Fibroblast of skin of left biceps (primary cell): ENCODE measurements around the gene BMP8B.

Experiments used
- DNase-seq, 2 experiments: peaks; one replicate each; pipeline ENCODE4 v3.0.0-alpha.2; 2013; ENCODE audit warnings: low read depth in 2 of 2

Gene BMP8B

GRCh38 chr1:39726600-39726999, 62.1 kb downstream of the BMP8B start:
- no peak for DNase-seq

- DNase-seq = no peak
These were observed 66.2 kb downstream of the BMP8B start for GRCh38 chr1:39722495-39722894.

GRCh38 chr1:39721664-39722063, 67.0 kb downstream of the BMP8B start:
- DNase-seq = no peak

- DNase-seq = peak; percentile 24 to 29
These were observed 68.3 kb downstream of the BMP8B start for GRCh38 chr1:39720094-39720999.

- DNase-seq = no peak
These were observed 70.9 kb downstream of the BMP8B start for GRCh38 chr1:39717809-39718208.

- DNase-seq = no peak
These were observed 75.1 kb downstream of the BMP8B start for GRCh38 chr1:39713557-39713956.

- no peak for DNase-seq
These were observed 76.7 kb downstream of the BMP8B start for GRCh38 chr1:39711966-39712340.

GRCh38 chr1:39711104-39711965, 77.3 kb downstream of the BMP8B start:
- no peak for DNase-seq

GRCh38 chr1:39707506-39707905, 81.2 kb downstream of the BMP8B start:
- no peak for DNase-seq
